ENCODE results near the gene UCKL1.

Gene UCKL1

DNA sequence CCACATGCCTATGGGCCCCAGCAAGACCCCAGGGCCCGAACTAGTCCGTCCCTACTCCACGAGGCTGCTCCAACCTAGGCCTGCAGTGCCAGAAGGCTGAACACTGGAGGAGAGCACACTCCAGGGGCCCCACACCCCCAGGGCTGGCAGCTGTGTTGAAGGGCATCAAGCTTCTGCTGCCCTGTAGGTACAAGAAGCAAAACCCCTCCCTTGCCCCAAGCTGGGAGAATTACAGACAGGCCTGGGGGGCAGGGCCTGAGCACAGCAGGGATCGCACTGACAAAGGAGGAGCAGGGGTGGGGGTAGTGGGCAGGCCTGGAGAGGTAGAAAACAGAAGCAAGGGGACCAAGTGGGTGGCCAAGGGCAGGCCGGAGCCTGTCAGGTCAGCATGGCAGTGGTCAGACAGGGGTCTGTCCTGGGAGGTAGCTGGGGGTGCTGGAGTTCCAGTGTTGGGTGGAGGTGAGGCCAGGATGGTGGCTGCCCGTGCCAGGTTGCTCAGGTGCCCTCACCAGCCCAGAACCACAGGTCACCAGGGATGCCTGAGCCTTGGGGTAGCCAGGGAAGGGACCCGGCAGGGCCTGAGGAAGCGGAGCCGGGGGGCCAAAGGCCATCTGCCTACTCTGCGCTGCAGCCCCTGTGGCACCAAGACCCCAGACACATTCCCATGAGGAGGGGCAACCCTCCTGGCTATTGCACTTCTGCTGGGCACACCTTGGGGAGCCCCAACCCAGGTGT, 2.9 kb upstream of the UCKL1 start:
- no peaks in the 10 kb centered on the region for H3K27me3 ChIP-seq (ENCODE audit: low read depth)
- in situ Hi-C loops (cut with MboI; ENCODE audit: low sequenced_read_pairs): no loop called here
- DNase-seq (ENCODE audit: low spot score in 2 of 2): no peak
- peaks cover 53% of the 10 kb centered on the region for H3K36me3 ChIP-seq (replicated peaks)
- no peaks in the 10 kb centered on the region for H3K9me3 ChIP-seq
- H3K4me3 ChIP-seq: no peak overlapping the region
- H3K4me1 ChIP-seq: peaks cover 19% of the 10 kb centered on the region

DNA sequence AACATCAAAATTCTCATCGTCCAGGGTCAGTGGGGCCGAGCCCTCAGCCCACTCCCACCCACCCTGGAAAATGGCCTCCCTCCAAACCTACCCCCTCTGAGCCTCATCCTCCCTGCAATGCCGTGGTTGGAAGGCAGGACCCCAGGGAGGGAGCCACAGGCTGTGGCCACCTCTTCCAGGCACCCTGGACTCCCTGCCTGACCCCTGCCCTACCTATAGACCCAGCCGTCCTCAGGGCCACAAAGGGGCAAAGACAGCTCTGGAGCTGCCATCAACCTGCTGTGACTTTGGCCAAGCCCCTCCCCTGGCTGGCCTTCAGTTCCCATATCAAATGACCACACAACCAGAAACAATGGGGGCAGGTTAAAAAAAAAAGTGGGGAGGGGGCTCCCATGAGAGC, 2.3 kb upstream of the UCKL1 start:
- Histone ChIP-seq H3K4me1 (peaks cover 19% of the 10 kb centered on the region), H3K4me3 (no peak overlapping the region)

DNA sequence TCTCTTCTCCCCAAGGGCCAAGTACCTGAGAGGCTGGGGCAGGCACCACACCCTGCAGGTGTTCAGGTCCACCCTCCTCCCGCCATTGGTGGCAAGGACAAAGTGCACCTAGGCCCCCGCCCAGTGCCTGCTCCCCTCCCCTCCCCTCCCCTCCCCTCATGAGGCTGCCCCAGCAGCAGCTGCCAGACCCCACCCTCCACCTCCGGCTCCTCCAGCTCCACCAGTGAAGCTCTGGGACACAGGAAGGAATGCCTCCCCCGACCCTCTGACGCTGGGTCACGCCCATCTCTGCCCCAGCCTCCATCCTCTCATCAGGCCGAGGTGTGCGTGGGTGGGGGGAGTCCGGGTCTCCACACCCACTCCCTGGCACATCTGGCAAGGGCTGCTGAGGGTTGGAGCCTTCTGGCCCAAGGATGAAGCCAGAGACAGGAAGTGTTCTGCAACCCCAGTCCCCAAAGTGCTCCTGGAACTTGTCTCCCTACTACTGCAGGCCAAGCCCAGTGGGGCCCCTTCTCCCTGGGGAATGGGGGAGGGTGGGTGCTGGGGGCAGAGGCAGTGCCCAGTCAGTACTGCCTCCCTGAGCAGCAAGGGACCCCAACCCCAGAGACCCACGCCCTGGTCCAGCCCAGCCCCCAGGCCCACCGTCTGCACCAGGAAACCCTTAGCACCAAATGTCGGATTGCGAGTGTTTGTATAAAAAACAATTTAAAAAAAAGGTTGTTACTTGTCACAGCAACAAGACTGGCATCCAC, 1.6 kb upstream of the UCKL1 start:
- Histone ChIP-seq H3K27me3 (ENCODE audit: low read depth) (no peaks in the 10 kb centered on the region), H3K36me3 (replicated peaks) (peaks cover 42% of the 10 kb centered on the region), H3K4me3 (no peak overlapping the region), H3K4me1 (peaks cover 19% of the 10 kb centered on the region), H3K9me3 (no peaks in the 10 kb centered on the region)
- peak in 1 of 2 experiments; percentile 56 for DNase-seq (ENCODE audit: low spot score in 2 of 2)
- in situ Hi-C loops (cut with MboI; ENCODE audit: low sequenced_read_pairs): no loop called here

More for the DNA sequence above, 2.3 kb upstream of the UCKL1 start:
- Histone ChIP-seq H3K9me3 (no peaks in the 10 kb centered on the region), H3K36me3 (replicated peaks) (peaks cover 46% of the 10 kb centered on the region), H3K27me3 (ENCODE audit: low read depth) (no peaks in the 10 kb centered on the region)
- in situ Hi-C loops (cut with MboI; ENCODE audit: low sequenced_read_pairs): no loop called here
- DNase-seq (ENCODE audit: low spot score in 2 of 2): no peak

DNA sequence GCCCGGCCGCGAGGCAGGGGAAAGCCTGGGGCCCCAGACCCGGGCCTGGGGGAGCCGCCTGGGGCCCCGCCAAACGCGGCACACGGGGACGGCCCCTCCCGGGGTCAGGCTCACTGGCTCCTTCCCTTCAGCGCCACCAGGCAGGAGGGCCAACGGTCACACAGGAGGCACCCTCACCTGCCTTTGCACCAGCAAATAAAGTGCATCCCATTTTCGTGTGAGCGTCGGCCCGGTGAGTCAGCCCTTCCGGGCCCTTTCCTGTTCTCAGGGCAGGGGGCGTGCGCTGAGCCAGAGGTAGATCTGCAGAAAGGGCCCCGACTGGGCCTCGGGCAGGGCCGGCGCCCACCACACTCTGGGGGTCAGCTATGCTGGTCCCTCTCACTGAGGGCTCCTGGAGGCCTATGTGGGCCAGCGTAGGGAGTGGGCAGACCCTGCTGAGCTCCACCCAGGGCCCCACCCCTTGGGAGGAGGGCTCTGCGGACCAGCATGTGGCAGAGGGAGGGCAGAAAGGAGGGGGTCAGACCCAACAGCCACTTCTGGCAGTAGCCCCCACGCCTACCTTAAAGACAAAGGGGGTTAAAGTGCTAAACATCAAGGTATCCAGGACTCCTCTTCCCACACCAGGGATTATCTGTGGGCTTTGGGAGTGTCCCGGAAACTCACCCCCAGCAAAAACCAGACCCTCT, 931 bp upstream of the UCKL1 start:
- DNase-seq (ENCODE audit: low spot score in 2 of 2): peak; percentile 60 to 85
- Histone ChIP-seq H3K4me3 (peak overlapping the region; percentile 26), H3K4me1 (peaks cover 19% of the 10 kb centered on the region), H3K9me3 (no peaks in the 10 kb centered on the region), H3K36me3 (replicated peaks) (peaks cover 36% of the 10 kb centered on the region), H3K27me3 (ENCODE audit: low read depth) (no peaks in the 10 kb centered on the region)
- in situ Hi-C loops (cut with MboI; ENCODE audit: low sequenced_read_pairs): no loop called here

DNA sequence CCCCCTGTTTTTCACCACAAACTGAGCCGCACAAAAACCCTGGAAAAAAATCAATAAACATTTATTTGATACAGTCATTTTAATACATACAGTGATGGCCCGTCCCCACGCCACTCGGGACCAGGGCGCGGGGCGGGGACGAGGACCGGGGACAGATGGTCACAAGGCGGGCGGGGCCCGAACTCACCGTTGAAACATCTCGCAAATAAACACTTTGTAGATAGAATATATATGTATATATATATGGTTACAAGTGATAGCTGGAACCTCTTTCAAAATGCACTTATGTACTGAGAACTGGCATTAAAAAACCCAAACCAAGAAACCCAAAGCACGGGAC, 418 bp upstream of the UCKL1 start:
- Histone ChIP-seq H3K9me3 (no peaks in the 10 kb centered on the region), H3K4me3 (peak overlapping the region; percentile 26), H3K4me1 (peaks cover 19% of the 10 kb centered on the region), H3K27me3 (ENCODE audit: low read depth) (no peaks in the 10 kb centered on the region), H3K36me3 (replicated peaks) (peaks cover 31% of the 10 kb centered on the region)
- in situ Hi-C loops (cut with MboI; ENCODE audit: low sequenced_read_pairs): no loop called here
- no peak for DNase-seq (ENCODE audit: low spot score in 2 of 2)

DNA sequence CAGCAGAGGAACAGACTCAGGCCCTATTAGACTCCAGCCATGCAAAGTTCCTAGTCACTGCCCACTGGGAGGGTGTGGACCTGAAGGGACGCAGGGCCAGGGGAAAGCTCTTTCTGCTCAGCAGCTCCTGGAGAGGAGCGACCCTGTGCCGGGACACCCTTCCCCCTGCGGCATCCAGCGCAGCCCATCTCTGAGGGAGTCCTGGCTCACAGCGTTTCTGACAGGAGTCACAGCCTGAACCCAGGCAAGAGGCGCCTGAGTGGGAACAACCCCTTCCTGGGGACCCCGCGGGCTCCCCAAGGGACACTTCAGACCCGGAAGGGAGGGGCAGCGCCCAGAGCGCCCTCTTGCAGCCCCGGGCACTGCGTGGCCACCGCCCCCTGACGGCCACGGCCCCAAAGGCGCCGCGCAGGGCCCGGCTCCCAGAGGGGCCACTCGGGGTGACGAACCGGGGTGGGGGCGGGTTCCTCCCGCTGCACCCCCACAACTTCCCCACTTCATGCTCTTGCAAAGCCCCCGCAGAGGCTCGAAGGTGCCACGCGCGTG, 862 bp downstream of the UCKL1 start:
- in situ Hi-C loops (cut with MboI; ENCODE audit: low sequenced_read_pairs): no loop called here
- Histone ChIP-seq H3K9me3 (no peaks in the 10 kb centered on the region), H3K4me3 (peak overlapping the region; percentile 94), H3K4me1 (peaks cover 19% of the 10 kb centered on the region), H3K36me3 (replicated peaks) (peaks cover 24% of the 10 kb centered on the region), H3K27me3 (ENCODE audit: low read depth) (no peaks in the 10 kb centered on the region)
- peak in 1 of 2 experiments; percentile 53 for DNase-seq (ENCODE audit: low spot score in 2 of 2)

DNA sequence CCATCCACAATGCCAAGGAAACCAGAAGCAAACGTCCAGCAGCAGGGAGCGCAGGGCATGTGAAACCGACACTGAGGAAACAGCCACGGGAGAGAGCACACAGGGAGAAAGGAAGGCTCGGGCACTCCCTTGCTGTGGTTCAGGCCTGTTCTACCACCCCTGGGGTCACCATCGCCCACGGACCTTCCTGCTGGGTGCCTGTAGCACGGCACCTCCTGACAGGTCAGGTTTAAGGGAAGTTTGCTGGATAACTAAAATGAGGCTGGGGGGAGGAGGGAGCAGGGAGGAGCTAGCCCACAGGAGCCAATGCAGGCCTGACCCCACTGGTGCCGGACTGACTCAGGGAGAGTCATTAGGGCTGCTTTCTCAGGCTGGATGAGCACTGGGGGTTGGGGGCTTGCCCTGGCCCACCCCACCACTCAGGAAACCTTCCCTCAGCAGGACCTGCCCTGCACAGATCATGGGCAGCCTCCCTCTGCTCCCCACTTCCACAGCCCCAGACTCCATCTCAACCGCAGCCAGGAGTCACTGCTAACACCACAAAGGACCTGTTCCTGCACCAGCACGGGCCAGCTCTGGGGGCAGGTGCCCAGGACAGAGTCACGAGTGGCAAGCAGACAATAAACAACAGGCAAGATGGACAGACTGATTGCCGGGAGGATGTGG, 2.3 kb downstream of the UCKL1 start:
- H3K4me3 ChIP-seq: peak overlapping the region; percentile 94
- H3K9me3 ChIP-seq: no peaks in the 10 kb centered on the region
- in situ Hi-C loops (cut with MboI; ENCODE audit: low sequenced_read_pairs): no loop called here
- peaks cover 27% of the 10 kb centered on the region for H3K4me1 ChIP-seq
- no peak for DNase-seq (ENCODE audit: low spot score in 2 of 2)
- no peaks in the 10 kb centered on the region for H3K27me3 ChIP-seq (ENCODE audit: low read depth)
- peaks cover 15% of the 10 kb centered on the region for H3K36me3 ChIP-seq (replicated peaks)

DNA sequence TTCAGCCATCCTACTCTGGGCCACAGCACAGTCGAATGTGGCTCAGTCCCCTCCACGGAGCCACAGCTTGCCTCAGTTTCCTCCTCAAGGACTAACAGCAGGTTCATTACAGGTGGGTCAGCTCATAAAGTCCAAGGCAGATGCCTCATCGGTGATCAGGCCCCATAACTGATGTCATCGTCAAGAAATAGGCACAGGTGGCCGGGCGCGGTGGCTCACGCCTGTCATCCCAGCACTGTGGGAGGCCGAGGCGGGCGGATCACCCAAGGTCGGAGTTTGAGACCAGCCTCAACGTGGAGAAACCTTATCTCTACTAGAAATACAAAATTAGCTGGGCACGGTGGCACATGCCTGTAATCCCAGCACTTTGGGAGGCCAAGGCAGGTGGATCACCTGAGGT, 3.4 kb downstream of the UCKL1 start:
- Histone ChIP-seq H3K4me1 (peaks cover 30% of the 10 kb centered on the region), H3K4me3 (no peak overlapping the region), H3K27me3 (ENCODE audit: low read depth) (no peaks in the 10 kb centered on the region), H3K36me3 (replicated peaks) (peaks cover 13% of the 10 kb centered on the region), H3K9me3 (no peaks in the 10 kb centered on the region)
- no peak for DNase-seq (ENCODE audit: low spot score in 2 of 2)
- in situ Hi-C loops (cut with MboI; ENCODE audit: low sequenced_read_pairs): no loop called here

DNA sequence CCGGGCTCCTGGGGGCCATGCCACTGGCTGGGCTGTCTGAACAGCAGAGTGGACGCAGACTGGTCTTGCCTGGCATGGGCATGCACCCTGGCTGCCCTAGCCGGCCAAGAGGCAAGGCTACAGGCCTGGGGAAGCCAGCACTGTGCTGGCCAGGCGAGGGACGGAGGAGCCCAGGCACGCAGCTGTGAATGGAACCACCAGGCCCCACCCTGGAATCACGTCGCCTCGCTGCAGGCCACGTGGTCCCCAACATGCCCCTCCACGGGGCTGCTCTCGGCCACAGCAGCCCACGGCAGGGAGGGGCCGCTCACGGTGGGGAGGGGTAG, 4.0 kb downstream of the UCKL1 start:
- Histone ChIP-seq H3K36me3 (replicated peaks) (peaks cover 13% of the 10 kb centered on the region), H3K27me3 (ENCODE audit: low read depth) (no peaks in the 10 kb centered on the region), H3K4me1 (peaks cover 27% of the 10 kb centered on the region), H3K4me3 (no peak overlapping the region), H3K9me3 (no peaks in the 10 kb centered on the region)
- no peak for DNase-seq (ENCODE audit: low spot score in 2 of 2)
- in situ Hi-C loops (cut with MboI; ENCODE audit: low sequenced_read_pairs): no loop called here

DNA sequence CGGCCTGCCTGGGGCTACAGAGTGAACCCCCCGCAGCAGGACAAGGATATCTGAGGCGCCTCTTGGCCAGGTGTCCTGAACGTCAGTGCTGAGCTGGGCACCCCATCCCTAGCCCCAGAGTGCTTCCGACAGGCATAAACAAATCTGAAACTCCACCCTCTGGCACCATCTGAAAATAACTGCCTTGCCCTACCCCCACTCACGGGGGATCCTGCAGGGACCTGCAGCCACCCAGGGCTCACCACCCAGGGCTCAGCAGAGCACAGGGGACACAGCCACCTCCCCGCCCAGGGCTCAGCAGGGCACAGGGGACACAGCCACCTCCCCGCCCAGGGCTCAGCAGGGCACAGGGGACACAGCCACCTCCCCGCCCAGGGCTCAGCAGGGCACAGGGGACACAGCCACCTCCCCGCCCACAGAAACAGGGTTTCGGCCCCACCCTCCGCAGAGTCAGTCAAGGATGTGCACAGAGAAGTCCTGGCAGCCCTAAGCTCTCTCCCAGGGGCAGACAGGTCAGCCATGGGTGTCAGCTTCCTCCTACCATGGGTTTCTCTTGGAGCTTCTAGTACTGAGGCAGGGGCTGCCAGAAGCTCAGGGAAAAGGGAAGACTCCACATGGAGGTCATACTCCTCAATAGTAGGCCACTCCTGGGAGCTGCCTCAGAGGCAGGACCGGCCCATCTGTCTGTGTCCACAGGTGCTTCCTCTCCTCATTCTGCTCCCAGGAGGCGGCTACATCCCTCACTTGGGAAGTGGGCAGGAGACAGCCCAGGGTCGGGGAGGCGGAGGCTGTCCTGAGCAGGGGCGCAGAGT, 4.6 kb downstream of the UCKL1 start:
- H3K4me3 ChIP-seq: no peak overlapping the region
- no peaks in the 10 kb centered on the region for H3K27me3 ChIP-seq (ENCODE audit: low read depth)
- H3K36me3 ChIP-seq (replicated peaks): peaks cover 13% of the 10 kb centered on the region
- in situ Hi-C loops (cut with MboI; ENCODE audit: low sequenced_read_pairs): no loop called here
- no peak for DNase-seq (ENCODE audit: low spot score in 2 of 2)
- no peaks in the 10 kb centered on the region for H3K9me3 ChIP-seq
- peaks cover 22% of the 10 kb centered on the region for H3K4me1 ChIP-seq

DNA sequence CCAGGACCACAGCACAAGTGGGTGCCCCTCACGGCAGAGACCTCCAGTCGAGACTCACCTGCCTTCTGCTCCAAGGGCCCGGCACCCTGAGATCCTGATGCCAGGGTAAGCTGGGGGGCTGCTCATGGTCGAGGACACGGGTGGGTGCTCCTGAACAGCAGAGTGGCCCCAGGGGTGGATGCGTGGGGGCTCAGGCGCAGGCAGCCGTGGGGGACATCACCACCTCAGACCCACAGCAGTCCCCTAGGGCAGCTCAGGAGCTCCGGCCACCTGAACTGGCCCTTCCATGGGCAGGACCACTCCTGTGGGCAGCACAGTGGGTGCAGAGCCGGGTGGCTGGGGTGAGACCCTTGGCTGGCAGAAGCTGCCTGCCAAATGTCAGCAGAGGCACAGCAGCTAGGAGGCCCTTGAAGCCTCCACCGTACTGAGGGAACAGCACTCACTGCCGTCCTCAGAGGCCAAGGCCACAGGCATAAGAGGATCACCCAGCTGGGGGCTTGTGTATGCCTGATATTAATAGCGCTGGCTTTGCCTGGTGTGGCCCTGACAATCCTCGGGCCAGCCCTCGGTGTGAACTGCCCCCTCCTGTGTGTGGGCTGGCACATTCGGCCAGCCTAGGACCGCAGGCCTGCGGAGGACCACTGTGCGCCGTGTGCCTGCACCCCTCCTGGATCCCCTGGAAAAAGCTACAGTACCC, 5.4 kb downstream of the UCKL1 start:
- in situ Hi-C loops (cut with MboI; ENCODE audit: low sequenced_read_pairs): no loop called here
- H3K9me3 ChIP-seq: no peaks in the 10 kb centered on the region
- no peaks in the 10 kb centered on the region for H3K27me3 ChIP-seq (ENCODE audit: low read depth)
- H3K4me1 ChIP-seq: peaks cover 21% of the 10 kb centered on the region
- H3K36me3 ChIP-seq (replicated peaks): peaks cover 10% of the 10 kb centered on the region
- no peak for DNase-seq (ENCODE audit: low spot score in 2 of 2)
- no peak overlapping the region for H3K4me3 ChIP-seq

DNA sequence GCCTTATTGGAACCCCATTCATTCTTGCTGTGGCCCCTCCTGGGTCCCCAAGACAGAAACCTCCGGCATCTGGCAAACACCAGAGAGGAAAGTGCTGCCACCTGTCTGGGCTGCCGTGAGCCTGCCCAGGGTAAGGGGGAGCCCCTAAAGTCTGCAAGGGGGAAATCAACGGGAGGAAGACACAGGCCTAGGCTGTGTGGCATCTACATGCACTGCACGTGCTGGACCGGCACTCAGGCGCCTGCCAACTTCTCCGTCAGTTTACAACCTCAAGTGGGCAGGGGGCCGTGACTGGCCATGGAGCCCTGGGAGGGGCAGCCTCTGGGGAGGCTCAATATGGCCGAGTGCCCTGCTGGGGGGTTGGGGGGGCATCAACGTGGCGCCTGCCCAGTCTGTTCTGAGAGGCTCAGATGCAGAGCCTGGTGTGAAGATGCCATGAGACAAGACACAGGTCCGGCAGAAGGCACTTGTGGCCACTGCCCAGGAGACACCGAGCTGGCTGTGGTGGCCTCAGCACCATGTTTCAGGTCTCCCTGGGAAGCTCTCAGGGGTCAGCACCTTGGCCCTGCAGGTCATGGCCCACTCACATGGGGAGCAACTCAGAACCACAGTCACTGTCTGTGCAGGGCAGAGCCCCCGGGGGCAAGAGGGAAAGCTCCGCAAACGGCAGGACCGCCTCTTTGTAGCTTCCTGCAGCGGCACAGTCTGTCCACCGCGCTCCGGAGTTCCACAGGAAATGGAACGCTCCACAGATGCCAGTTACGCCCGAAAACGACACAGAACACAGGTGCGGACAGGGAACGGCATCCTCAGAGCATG, 8.4 kb downstream of the UCKL1 start:
- no peaks in the 10 kb centered on the region for H3K27me3 ChIP-seq (ENCODE audit: low read depth)
- H3K4me1 ChIP-seq: peaks cover 11% of the 10 kb centered on the region
- peaks cover 30% of the 10 kb centered on the region for H3K36me3 ChIP-seq (replicated peaks)
- H3K9me3 ChIP-seq: no peaks in the 10 kb centered on the region
- no peak overlapping the region for H3K4me3 ChIP-seq
- in situ Hi-C loops (cut with MboI; ENCODE audit: low sequenced_read_pairs): no loop called here
- DNase-seq (ENCODE audit: low spot score in 2 of 2): no peak
